A673 (cell line): Measurements from ENCODE around the gene CRACR2B. TPM values are rescaled to one million over a fixed set of nuclear protein-coding genes. Genes with fewer than 3 reads are reported as not detected.
A peak's percentile ranks its signal among the peaks of the same experiment; 100 is the strongest.

ENCODE experiments used
- BruUV-seq: library from RNA; stranded (reverse); fragments of 400-500 nt; replicated peaks from 2 replicates; lab custom pipeline; 2021; lab: Mats Ljungman, UMichigan
- CTCF ChIA-PET: fragments of 300-600 bp; sonication (Branson Sonifier 250); formaldehyde crosslinking; loops from one replicate; lab custom pipeline; 2022; ENCODE audit warnings: antibody characterized with exemption; lab: Charles Lee
- POLR2A ChIA-PET: fragments of 300-600 bp; sonication (Branson Sonifier 250); formaldehyde crosslinking; loops from one replicate; lab custom pipeline; 2022; ENCODE audit warnings: antibody characterized with exemption; ENCODE audit not compliant: low non-redundant PET; lab: Charles Lee
- DNase-seq: peaks from one replicate; pipeline ENCODE4 v3.0.0-alpha.2; 2015; ENCODE audit warnings: low spot score
- H3K27ac ChIP-seq: fragments of 200-600 bp; sonication (generic); 2 replicates; pipeline ENCODE4 v1.5.1; 2016; ENCODE audit warnings: mixed run types, low read depth, mild to moderate bottlenecking, mixed read lengths, antibody characterized with exemption, low read length; ENCODE audit not compliant: poor library complexity, severe bottlenecking
- H3K27me3 ChIP-seq: fragments of 200-600 bp; sonication (generic); replicated peaks from 2 replicates; pipeline ENCODE4 v1.6.1; 2017; ENCODE audit warnings: mixed run types, low read depth, mild to moderate bottlenecking, mixed read lengths, antibody characterized with exemption, low read length; ENCODE audit not compliant: insufficient read depth, poor library complexity
- H3K36me3 ChIP-seq: fragments of 200-600 bp; sonication (generic); 2 replicates; pipeline ENCODE4 v1.6.1; 2016; ENCODE audit warnings: mixed run types, mild to moderate bottlenecking, mixed read lengths, antibody characterized with exemption, low read length; ENCODE audit not compliant: insufficient read depth, poor library complexity, severe bottlenecking
- H3K4me1 ChIP-seq: fragments of 200-600 bp; sonication (generic); 2 replicates; pipeline ENCODE4 v1.6.1; 2017; ENCODE audit warnings: mixed run types, mild to moderate bottlenecking, mixed read lengths, antibody characterized with exemption, low read length; ENCODE audit not compliant: insufficient read depth, poor library complexity, severe bottlenecking
- H3K4me3 ChIP-seq: fragments of 200-600 bp; sonication (generic); 2 replicates; pipeline ENCODE4 v1.5.1; 2016; ENCODE audit warnings: low read depth, mixed run types, mild to moderate bottlenecking, mixed read lengths, low read length; ENCODE audit not compliant: poor library complexity, severe bottlenecking
- H3K9me3 ChIP-seq: fragments of 200-600 bp; sonication (generic); 2 replicates; pipeline ENCODE4 v1.6.1; 2016; ENCODE audit warnings: mixed run types, low read depth, mild to moderate bottlenecking, mixed read lengths, antibody characterized with exemption, low read length; ENCODE audit not compliant: poor library complexity, severe bottlenecking
- CTCF ChIP-seq: fragments of 300-800, 200-600 bp; sonication (generic); conservative IDR thresholded peaks from 2 replicates; pipeline ENCODE4 v1.5.1; 2017; ENCODE audit warnings: low read depth, mild to moderate bottlenecking, antibody characterized with exemption, low read length, moderate library complexity, mixed read lengths
- EZH2 ChIP-seq: fragments of 200-600 bp; sonication (generic); IDR thresholded peaks from 2 replicates; pipeline ENCODE4 v1.6.1; 2017; ENCODE audit warnings: borderline replicate concordance, low read depth, mild to moderate bottlenecking, mixed read lengths, antibody characterized with exemption, low read length; ENCODE audit not compliant: poor library complexity, severe bottlenecking
- intact Hi-C: fragments of 100-400 bp; cut with micrococcal nuclease; formaldehyde crosslinking; loops from one replicate; pipeline ENCODE4 v1.10.0; 2022; ENCODE audit not compliant: unreplicated experiment
- total RNA-seq: library from RNA; stranded (reverse); gene quantifications from 2 replicates; pipeline ENCODE4 v1.2.3, GENCODE V29; 2021

The CRACR2B gene
- total RNA-seq, 1 experiment from 2014 or later = 1.1 TPM

- Histone ChIP-seq H3K27ac (no peak overlapping the region), H3K27me3 (no peaks in the 10 kb centered on the region), H3K4me3 (no peak overlapping the region), H3K36me3 (no peaks in the 10 kb centered on the region), H3K9me3 (no peaks in the 10 kb centered on the region), H3K4me1 (peaks cover 5% of the 10 kb centered on the region)
- BruUV-seq = no TSS peak
- DNase-seq = peak; percentile 69
- TF ChIP-seq CTCF (no peak), EZH2 (no peak)
- intact Hi-C loops = no loop called here
- POLR2A ChIA-PET = no interaction called here
- CTCF ChIA-PET = no interaction called here
Observed at GRCh38 chr11:877565-877964, 49.8 kb downstream of the CRACR2B start.

- no peak overlapping the region for H3K27ac ChIP-seq
- no TSS peak for BruUV-seq
- TF ChIP-seq EZH2 = no peak
- no peak for TF ChIP-seq CTCF
- peaks cover 5% of the 10 kb centered on the region for H3K36me3 ChIP-seq
- H3K4me1 ChIP-seq = peaks cover 5% of the 10 kb centered on the region
- ChIA-PET POLR2A (no interaction called here), CTCF (no interaction called here)
- H3K4me3 ChIP-seq = no peak overlapping the region
- no peak for DNase-seq
- no peaks in the 10 kb centered on the region for H3K27me3 ChIP-seq
- no peaks in the 10 kb centered on the region for H3K9me3 ChIP-seq
- intact Hi-C loops = no loop called here
Observed at GRCh38 chr11:880447-880846, 52.7 kb downstream of the CRACR2B start.

Other genes with a start within 250 kb of the CRACR2B start
- 8.7 and 8.8 TPM in 2 replicates for gene IRF7, start 212.0 kb upstream of the CRACR2B start, total RNA-seq
- gene CDHR5, start 203.0 kb upstream of the CRACR2B start, total RNA-seq = not detected in 2 replicates
- gene SCT, start 200.7 kb upstream of the CRACR2B start, total RNA-seq = 1.1 TPM in 1 of 2 replicates, not detected in the other
- gene DRD4, start 190.7 kb upstream of the CRACR2B start, total RNA-seq = 3.0 and 3.7 TPM in 2 replicates
- 56.3 and 56.7 TPM in 2 replicates for gene DEAF1, start 132.7 kb upstream of the CRACR2B start, total RNA-seq
- gene TMEM80, start 132.1 kb upstream of the CRACR2B start, total RNA-seq = 13.6 and 17.6 TPM in 2 replicates
- gene EPS8L2, start 121.7 kb upstream of the CRACR2B start, total RNA-seq = 0.66 and 0.90 TPM in 2 replicates
- 173 and 175 TPM in 2 replicates for gene TALDO1, start 80.5 kb upstream of the CRACR2B start, total RNA-seq
- 81.3 and 82.9 TPM in 2 replicates for gene GATD1, start 50.4 kb upstream of the CRACR2B start, total RNA-seq
- gene CEND1, start 37.8 kb upstream of the CRACR2B start, total RNA-seq = 0.24 and 0.52 TPM in 2 replicates
- gene SLC25A22, start 29.6 kb upstream of the CRACR2B start, total RNA-seq = 33.3 and 38.1 TPM in 2 replicates
- gene PIDD1, start 22.7 kb upstream of the CRACR2B start, total RNA-seq = 20.6 and 23.9 TPM in 2 replicates
- gene RPLP2, start 18.0 kb upstream of the CRACR2B start, total RNA-seq = 1,325 and 1,354 TPM in 2 replicates
- gene PNPLA2, start 9.0 kb upstream of the CRACR2B start, total RNA-seq = 45.0 and 45.4 TPM in 2 replicates
- 123 and 127 TPM in 2 replicates for gene CD151, start 5.0 kb downstream of the CRACR2B start, total RNA-seq
- 88.7 and 117 TPM in 2 replicates for gene POLR2L, start 14.6 kb downstream of the CRACR2B start, total RNA-seq
- gene TSPAN4, start 14.9 kb downstream of the CRACR2B start, total RNA-seq = 17.5 and 20.4 TPM in 2 replicates
- 101 and 105 TPM in 2 replicates for gene CHID1, start 82.9 kb downstream of the CRACR2B start, total RNA-seq
- 62.0 and 68.2 TPM in 2 replicates for gene AP2A2, start 98.0 kb downstream of the CRACR2B start, total RNA-seq
- not detected in 2 replicates for gene MUC6, start 208.8 kb downstream of the CRACR2B start, total RNA-seq
- not detected in 2 replicates for gene MUC2, start 247.0 kb downstream of the CRACR2B start, total RNA-seq